CD14-positive monocyte (primary cell): ENCODE data around the gene B4GALT4. TPM values are rescaled to one million over a fixed set of nuclear protein-coding genes. Genes with fewer than 3 reads are reported as not detected.

Source experiments
- DNase-seq, 3 donors: peaks; one replicate each; pipeline ENCODE4 v3.0.0-alpha.2; 2011 to 2022
- H2AFZ ChIP-seq: 2 replicates; pipeline ENCODE4 v1.6.0; 2012; ENCODE audit warnings: mild to moderate bottlenecking, low read depth, low read length, inconsistent platforms; ENCODE audit not compliant: insufficient read depth, poor library complexity, severe bottlenecking
- H3K27ac ChIP-seq, 2 donors: 1 replicate in 1 of 2; 2 replicates in 1 of 2; pipeline ENCODE4 v1.5.1; 2012 to 2013; ENCODE audit warnings: low read length in 2 of 2, control low read depth in 1 of 2, inconsistent platforms in 1 of 2, low read depth in 1 of 2, mild to moderate bottlenecking in 1 of 2
- H3K27me3 ChIP-seq, 2 donors: one replicate each; pipeline versions ENCODE4 v1.6.0 to v1.6.1; 2011 to 2013; ENCODE audit warnings: low read length in 2 of 2; ENCODE audit not compliant: control insufficient read depth in 2 of 2, insufficient read depth in 2 of 2
- H3K36me3 ChIP-seq, 2 donors: replicated peaks in 1 of 2; 1 replicate in 1 of 2; 2 replicates in 1 of 2; pipeline versions ENCODE4 v1.5.1 to v1.6.1; 2012 to 2013; ENCODE audit warnings: low read length in 2 of 2, control low read depth in 1 of 2, inconsistent platforms in 1 of 2, mild to moderate bottlenecking in 1 of 2; ENCODE audit not compliant: insufficient read depth in 2 of 2, control insufficient read depth in 1 of 2
- H3K4me1 ChIP-seq, 2 donors: 1 replicate in 1 of 2; 2 replicates in 1 of 2; pipeline versions ENCODE4 v1.5.1 to v1.6.1; 2012 to 2013; ENCODE audit warnings: low read length in 2 of 2, control low read depth in 1 of 2, inconsistent platforms in 1 of 2, mild to moderate bottlenecking in 1 of 2, moderate library complexity in 1 of 2; ENCODE audit not compliant: insufficient read depth in 2 of 2, control insufficient read depth in 1 of 2
- H3K4me2 ChIP-seq: replicated peaks from 2 replicates; pipeline ENCODE3; 2012; ENCODE audit warnings: low read length, moderate library complexity, mild to moderate bottlenecking; ENCODE audit not compliant: poor library complexity, severe bottlenecking; ENCODE audit errors: extremely low read depth
- H3K4me3 ChIP-seq, 3 experiments: fragments of 200-600 bp in 1 of 3; sonication (generic) in 1 of 3; replicated peaks in 1 of 3; 1 replicate in 2 of 3; 2 replicates in 1 of 3; pipeline ENCODE4 v1.5.1; 2011 to 2013; ENCODE audit warnings: low read length in 3 of 3, mild to moderate bottlenecking in 3 of 3, control low read depth in 2 of 3, low read depth in 2 of 3, inconsistent platforms in 1 of 3, moderate library complexity in 1 of 3
- H3K79me2 ChIP-seq: 2 replicates; pipeline ENCODE4 v1.6.0; 2012; ENCODE audit warnings: mild to moderate bottlenecking, control low read depth, inconsistent platforms, low read length, moderate library complexity; ENCODE audit not compliant: insufficient read depth
- H3K9ac ChIP-seq: 2 replicates; pipeline ENCODE4 v1.6.0; 2017; ENCODE audit warnings: low read length, mild to moderate bottlenecking; ENCODE audit not compliant: insufficient read depth, poor library complexity, severe bottlenecking
- H3K9me3 ChIP-seq, 2 donors: replicated peaks in 1 of 2; 1 replicate in 1 of 2; 2 replicates in 1 of 2; pipeline versions ENCODE4 v1.5.1 to v1.6.1; 2012 to 2013; ENCODE audit warnings: low read length in 2 of 2, control low read depth in 1 of 2; ENCODE audit not compliant: control insufficient read depth in 1 of 2, insufficient read depth in 1 of 2
- H4K20me1 ChIP-seq: 2 replicates; pipeline ENCODE4 v1.6.0; 2012; ENCODE audit warnings: mild to moderate bottlenecking, low read length, control low read depth, moderate library complexity; ENCODE audit not compliant: insufficient read depth
- H3K27ac Mint-ChIP-seq, 7 donors: one replicate each; pipeline ENCODE4 v1.8.0; 2020; ENCODE audit warnings: mild to moderate bottlenecking in 7 of 7, mixed read lengths in 7 of 7, moderate library complexity in 6 of 7, inconsistent platforms in 2 of 7
- H3K27me3 Mint-ChIP-seq, 3 donors: one replicate each; pipeline ENCODE4 v1.8.0; 2021 to 2022; ENCODE audit warnings: low read depth in 3 of 3, mild to moderate bottlenecking in 3 of 3, mixed read lengths in 3 of 3, moderate library complexity in 3 of 3, inconsistent platforms in 1 of 3
- H3K36me3 Mint-ChIP-seq, 2 donors: one replicate each; pipeline ENCODE4 v1.8.0; 2020; ENCODE audit warnings: mixed read lengths in 2 of 2, inconsistent platforms in 1 of 2, mild to moderate bottlenecking in 1 of 2
- H3K4me1 Mint-ChIP-seq: one replicate; pipeline ENCODE4 v1.8.0; 2020; ENCODE audit warnings: mild to moderate bottlenecking, mixed read lengths
- H3K4me3 Mint-ChIP-seq, 2 donors: one replicate each; pipeline ENCODE4 v1.8.0; 2020; ENCODE audit warnings: mild to moderate bottlenecking in 2 of 2, mixed read lengths in 2 of 2, moderate library complexity in 1 of 2
- H3K9me3 Mint-ChIP-seq, 7 donors: one replicate each; pipeline ENCODE4 v1.8.0; 2020 to 2022; ENCODE audit warnings: mixed read lengths in 7 of 7, mild to moderate bottlenecking in 6 of 7, moderate library complexity in 6 of 7, inconsistent platforms in 2 of 7
- WGBS: methylation state at CpG from one replicate; pipeline ENCODE4 v1.1.5; 2013; ENCODE audit warnings: missing lambda C conversion rate; ENCODE audit not compliant: insufficient coverage; 5-methylcytosine and 5-hydroxymethylcytosine counted together
- intact Hi-C, 2 donors: fragments of 100-400 bp; cut with micrococcal nuclease; formaldehyde crosslinking; loops; one replicate each; pipeline versions ENCODE4 v1.15.0 to v1.15.1; 2023
- polyA plus RNA-seq, 3 donors: library from polyadenylated mRNA; depleted of rRNA in 1 of 3; unstranded in 2 of 3; stranded (reverse) in 1 of 3; fragments of 300-500 nt in 2 of 3; fragments of >200 nt in 1 of 3; fragmentation: Illumina TruSeq in 2 of 3; gene quantifications; 1 replicate in 2 of 3; 2 replicates in 1 of 3; pipeline ENCODE4 v1.2.3, GENCODE V29; 2012 to 2021
- TF ChIP-seq, protein P1 (sequence below): fragments of 200-600 bp; IDR thresholded peaks from one replicate; pipeline ENCODE4 v1.8.0; 2022; ENCODE audit warnings: antibody characterized with exemption, mild to moderate bottlenecking

B4GALT4 gene
- polyA plus RNA-seq, 3 donors = 5.8 to 7.4 (median 5.8) TPM

DNA sequence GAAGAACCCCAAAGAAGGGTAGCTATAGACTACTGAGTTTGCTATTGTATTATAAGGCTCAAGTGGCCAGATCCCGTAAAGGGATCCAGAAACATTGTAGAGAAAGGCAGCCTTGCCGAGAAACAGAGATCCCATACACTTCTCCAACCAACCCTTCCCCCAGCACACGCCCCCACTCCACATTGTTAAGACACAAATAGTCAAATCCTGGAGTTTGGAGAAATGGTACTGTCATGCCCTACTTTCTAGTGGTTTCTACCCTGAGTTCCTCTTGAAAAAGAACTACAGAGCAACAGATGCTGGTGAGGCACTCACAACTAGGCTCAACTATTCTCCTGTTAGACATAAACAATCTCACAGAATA is 33.2 kb downstream of the B4GALT4 start:
- peaks cover 0 to 2% (median 0%) of the 10 kb centered on the region in 3 donors for H3K27me3 Mint-ChIP-seq
- Histone ChIP-seq H3K27ac (no peak overlapping the region), H3K27me3 (no peaks in the 10 kb centered on the region), H3K4me3 (no peak overlapping the region), H3K4me2 (no peak overlapping the region), H3K4me1 (no peaks in the 10 kb centered on the region), H3K79me2 (no peaks in the 10 kb centered on the region), H3K9ac (no peak overlapping the region), H3K36me3 (peaks cover 22 to 44% of the 10 kb centered on the region in 2 donors), H4K20me1 (no peaks in the 10 kb centered on the region), H3K9me3 (no peaks in the 10 kb centered on the region), H2AFZ (no peak overlapping the region)
- WGBS = no CpG with 5 or more reads among the region's 3 CpGs
- TF ChIP-seq, protein P1, sequence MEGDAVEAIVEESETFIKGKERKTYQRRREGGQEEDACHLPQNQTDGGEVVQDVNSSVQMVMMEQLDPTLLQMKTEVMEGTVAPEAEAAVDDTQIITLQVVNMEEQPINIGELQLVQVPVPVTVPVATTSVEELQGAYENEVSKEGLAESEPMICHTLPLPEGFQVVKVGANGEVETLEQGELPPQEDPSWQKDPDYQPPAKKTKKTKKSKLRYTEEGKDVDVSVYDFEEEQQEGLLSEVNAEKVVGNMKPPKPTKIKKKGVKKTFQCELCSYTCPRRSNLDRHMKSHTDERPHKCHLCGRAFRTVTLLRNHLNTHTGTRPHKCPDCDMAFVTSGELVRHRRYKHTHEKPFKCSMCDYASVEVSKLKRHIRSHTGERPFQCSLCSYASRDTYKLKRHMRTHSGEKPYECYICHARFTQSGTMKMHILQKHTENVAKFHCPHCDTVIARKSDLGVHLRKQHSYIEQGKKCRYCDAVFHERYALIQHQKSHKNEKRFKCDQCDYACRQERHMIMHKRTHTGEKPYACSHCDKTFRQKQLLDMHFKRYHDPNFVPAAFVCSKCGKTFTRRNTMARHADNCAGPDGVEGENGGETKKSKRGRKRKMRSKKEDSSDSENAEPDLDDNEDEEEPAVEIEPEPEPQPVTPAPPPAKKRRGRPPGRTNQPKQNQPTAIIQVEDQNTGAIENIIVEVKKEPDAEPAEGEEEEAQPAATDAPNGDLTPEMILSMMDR = no peak
- DNase-seq = no peak
- intact Hi-C loops = no loop called here
- peaks cover 39 to 46% of the 10 kb centered on the region in 2 donors for H3K36me3 Mint-ChIP-seq
- peak overlapping the region in 1 of 7 donors; percentile 52 for H3K27ac Mint-ChIP-seq
- peaks cover 0 to 4% (median 0%) of the 10 kb centered on the region in 7 donors for H3K9me3 Mint-ChIP-seq
- H3K4me1 Mint-ChIP-seq = peaks cover 4% of the 10 kb centered on the region
- no peak overlapping the region for H3K4me3 Mint-ChIP-seq

DNA sequence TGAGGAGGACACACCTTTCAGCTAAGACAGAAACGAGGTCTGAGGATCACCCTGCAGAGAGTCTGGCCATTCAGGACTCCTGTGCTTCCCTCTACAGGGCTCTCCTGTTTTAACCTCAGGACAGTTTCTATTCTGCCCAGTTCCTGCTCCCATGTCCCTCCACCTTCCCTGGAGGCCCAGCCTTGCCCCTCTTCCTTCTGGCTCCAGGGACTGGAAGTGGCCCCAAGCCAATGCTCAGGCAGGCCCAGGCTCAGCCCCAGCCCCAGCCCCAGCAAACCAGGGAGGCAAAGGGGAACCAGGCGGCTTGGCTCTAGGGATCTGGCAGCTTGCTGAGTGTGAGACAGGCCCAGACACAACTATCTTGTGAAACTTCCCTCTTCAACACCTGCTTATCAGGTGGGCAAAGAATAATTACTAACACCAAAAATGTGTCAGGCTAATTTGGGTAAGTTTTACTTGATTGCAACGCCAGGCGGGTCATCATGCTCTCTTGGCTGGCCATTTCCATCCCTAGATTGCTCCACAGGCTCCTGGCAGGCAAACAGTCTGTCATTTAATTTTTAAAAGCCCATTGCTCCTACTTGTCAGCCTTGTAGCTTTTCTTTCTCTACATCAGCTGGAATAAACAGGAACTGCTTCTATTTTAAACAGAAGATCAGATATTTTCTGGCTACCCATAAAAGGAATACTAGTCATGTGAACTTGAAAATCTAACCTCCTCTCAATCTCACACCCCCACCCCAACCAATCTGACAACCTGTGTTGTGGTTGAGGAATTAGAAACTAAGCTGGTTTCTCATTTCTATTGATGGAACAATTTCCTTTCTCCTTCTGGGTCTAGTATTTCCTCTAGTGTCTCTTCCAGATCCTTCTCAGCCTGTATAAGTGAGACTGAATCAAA is 33.8 kb downstream of the B4GALT4 start:
- H3K36me3 ChIP-seq = peaks cover 16 to 38% of the 10 kb centered on the region in 2 donors
- intact Hi-C loops = no loop called here
- Mint-ChIP-seq H3K27ac (no peak overlapping the region), H3K4me3 (no peak overlapping the region), H3K4me1 (peaks cover 4% of the 10 kb centered on the region), H3K27me3 (peaks cover 0 to 2% (median 0%) of the 10 kb centered on the region in 3 donors), H3K9me3 (peaks cover 0 to 4% (median 0%) of the 10 kb centered on the region in 7 donors), H3K36me3 (peaks cover 33 to 39% of the 10 kb centered on the region in 2 donors)
- 100% methylated on average over 3 of the region's 4 CpGs for WGBS
- no peaks in the 10 kb centered on the region for H3K9me3 ChIP-seq
- no peaks in the 10 kb centered on the region for H3K79me2 ChIP-seq
- H3K4me1 ChIP-seq = no peaks in the 10 kb centered on the region
- H3K4me2 ChIP-seq = no peak overlapping the region
- H3K4me3 ChIP-seq = no peak overlapping the region
- H3K9ac ChIP-seq = no peak overlapping the region
- H4K20me1 ChIP-seq = no peaks in the 10 kb centered on the region
- H3K27ac ChIP-seq = no peak overlapping the region
- H2AFZ ChIP-seq = no peak overlapping the region
- no peaks in the 10 kb centered on the region for H3K27me3 ChIP-seq
- DNase-seq = no peak
- TF ChIP-seq, protein P1 = no peak
